Rectal smooth muscle tissue (tissue), 1 donor: Measurements from ENCODE around the gene C3.
"Not testable (repeated sequence)": the region's sequence is repeated elsewhere in the genome, so short reads cannot be mapped to it uniquely, and the experiment has no call there.

Source experiments
- H3K27ac ChIP-seq: one replicate; pipeline ENCODE4 v1.7.0; 2013; ENCODE audit warnings: low read depth, low read length, inconsistent platforms
- H3K27me3 ChIP-seq: one replicate; pipeline ENCODE4 v1.7.0; 2013; ENCODE audit warnings: low read length; ENCODE audit not compliant: control insufficient read depth, insufficient read depth
- H3K36me3 ChIP-seq: one replicate; pipeline ENCODE4 v1.7.0; 2013; ENCODE audit warnings: low read length; ENCODE audit not compliant: control insufficient read depth, insufficient read depth
- H3K4me1 ChIP-seq: one replicate; pipeline ENCODE4 v1.7.0; 2013; ENCODE audit warnings: low read length; ENCODE audit not compliant: control insufficient read depth, insufficient read depth
- H3K4me3 ChIP-seq: one replicate; pipeline ENCODE4 v1.7.0; 2013; ENCODE audit warnings: low read length
- H3K9ac ChIP-seq: one replicate; pipeline ENCODE4 v1.7.0; 2013; ENCODE audit warnings: low read length

C3 gene

GRCh38 chr19:6651965-6652804, 68.3 kb downstream of the C3 start:
- Histone ChIP-seq H3K36me3 (no peaks in the 10 kb centered on the region), H3K4me1 (no peaks in the 10 kb centered on the region), H3K27me3 (no peaks in the 10 kb centered on the region), H3K4me3 (no peak overlapping the region), H3K9ac (no peak overlapping the region), H3K27ac (no peak overlapping the region)

- no peaks in the 10 kb centered on the region for H3K36me3 ChIP-seq
- H3K27ac ChIP-seq, result no peak overlapping the region
- no peaks in the 10 kb centered on the region for H3K27me3 ChIP-seq
- no peak overlapping the region for H3K4me3 ChIP-seq
- no peaks in the 10 kb centered on the region for H3K4me1 ChIP-seq
- no peak overlapping the region for H3K9ac ChIP-seq
Observed at GRCh38 chr19:6649185-6649584, 71.3 kb downstream of the C3 start.

DNA sequence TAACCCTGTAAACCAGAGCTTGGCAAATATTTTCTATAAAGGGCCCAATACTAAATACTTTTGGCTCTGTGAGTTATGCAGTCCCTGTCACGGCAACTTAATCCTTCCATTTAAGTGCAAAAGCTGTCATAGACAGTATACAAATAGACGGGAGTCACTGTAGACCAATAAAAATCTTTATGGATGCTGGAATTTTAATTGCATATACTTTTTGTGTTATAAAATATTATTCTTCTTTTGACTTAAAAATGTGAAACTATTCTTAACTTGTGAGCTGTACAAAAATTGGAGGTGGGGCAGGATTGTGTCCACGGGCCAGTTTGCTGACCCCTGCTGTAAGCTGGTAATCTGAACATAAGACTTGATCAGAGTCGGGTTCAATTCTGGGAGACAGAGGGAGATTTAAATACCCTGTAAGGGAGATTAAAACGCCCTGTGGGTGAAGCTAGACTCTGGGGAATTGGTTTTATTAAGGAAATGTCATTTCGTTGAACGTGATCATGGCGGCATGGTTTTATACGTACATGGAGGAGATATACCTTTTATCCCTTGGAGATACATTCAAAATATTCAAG, 72.2 kb downstream of the C3 start:
- no peak overlapping the region for H3K27ac ChIP-seq
- no peaks in the 10 kb centered on the region for H3K4me1 ChIP-seq
- H3K4me3 ChIP-seq, result no peak overlapping the region
- no peaks in the 10 kb centered on the region for H3K36me3 ChIP-seq
- no peaks in the 10 kb centered on the region for H3K27me3 ChIP-seq
- no peak overlapping the region for H3K9ac ChIP-seq

- Histone ChIP-seq H3K27me3 (no peaks in the 10 kb centered on the region), H3K4me3 (no peak overlapping the region), H3K4me1 (no peaks in the 10 kb centered on the region)
Observed at GRCh38 chr19:6644796-6645195, 75.7 kb downstream of the C3 start.

DNA sequence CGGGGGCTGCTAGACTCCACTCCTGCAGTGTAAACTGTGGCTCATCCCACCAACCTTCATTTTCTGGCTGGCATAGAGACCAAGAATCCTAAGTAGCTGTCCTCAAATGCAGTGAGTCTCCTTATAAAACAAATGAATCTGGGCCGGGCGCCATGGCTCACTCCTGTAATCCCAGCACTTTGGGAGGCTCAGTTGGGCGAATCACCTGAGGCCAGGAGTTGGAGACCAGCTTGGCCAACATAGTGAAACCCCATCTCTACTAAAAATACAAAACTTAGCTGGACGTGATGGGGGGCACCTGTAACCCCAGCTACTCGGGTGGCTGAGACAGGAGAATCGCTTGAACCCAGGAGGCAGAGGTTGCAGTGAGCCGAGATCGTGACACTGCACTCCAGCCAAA, 80.1 kb downstream of the C3 start:
- H3K4me1 ChIP-seq, H3K9ac ChIP-seq, H3K4me3 ChIP-seq, H3K27me3 ChIP-seq, H3K36me3 ChIP-seq, H3K27ac ChIP-seq: not testable (repeated sequence)

More at GRCh38 chr19:6644796-6645195, 75.7 kb downstream of the C3 start:
- H3K36me3 ChIP-seq, result no peaks in the 10 kb centered on the region
- H3K9ac ChIP-seq, result no peak overlapping the region
- no peak overlapping the region for H3K27ac ChIP-seq

DNA sequence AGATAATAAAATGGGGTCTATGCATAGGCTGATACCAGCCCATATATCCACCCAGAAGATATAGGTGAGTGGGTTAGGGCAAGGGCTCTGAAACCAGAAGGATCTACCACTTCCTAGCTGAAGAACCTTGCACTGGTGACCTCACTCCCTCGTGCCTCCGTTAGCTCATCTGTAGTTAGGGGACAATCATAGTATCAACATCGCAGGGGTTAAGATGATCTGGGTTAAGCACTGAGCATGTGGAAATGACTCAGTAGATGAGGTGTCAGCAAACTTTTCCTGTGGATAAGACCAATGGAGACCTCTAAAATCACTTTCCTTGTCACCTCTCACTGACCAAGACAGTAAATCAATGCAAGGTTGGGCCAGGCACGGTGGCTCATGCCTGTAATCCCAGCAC, 81.0 kb downstream of the C3 start:
- Histone ChIP-seq H3K27ac (no peak overlapping the region), H3K27me3 (no peaks in the 10 kb centered on the region), H3K4me3 (no peak overlapping the region), H3K9ac (no peak overlapping the region), H3K4me1 (no peaks in the 10 kb centered on the region), H3K36me3 (no peaks in the 10 kb centered on the region)

DNA sequence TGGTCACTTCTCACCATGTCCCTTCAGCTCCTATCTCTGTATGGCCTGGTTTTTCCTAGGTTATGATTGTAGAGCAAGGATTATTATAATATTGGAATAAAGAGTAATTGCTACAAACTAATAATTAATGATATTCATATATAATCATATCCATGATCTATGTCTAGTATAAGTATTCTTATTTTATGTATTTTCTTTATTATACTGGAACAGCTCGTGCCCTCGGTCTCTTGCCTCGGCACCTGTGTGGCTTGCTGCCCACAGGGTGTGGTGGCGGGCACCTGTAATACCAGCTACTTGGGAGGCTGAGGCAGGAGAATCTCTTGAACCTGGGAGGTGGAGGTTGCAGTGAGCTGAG, 87.0 kb downstream of the C3 start:
- not testable (repeated sequence) for H3K4me3 ChIP-seq, H3K36me3 ChIP-seq, H3K4me1 ChIP-seq, H3K9ac ChIP-seq, H3K27me3 ChIP-seq, H3K27ac ChIP-seq

DNA sequence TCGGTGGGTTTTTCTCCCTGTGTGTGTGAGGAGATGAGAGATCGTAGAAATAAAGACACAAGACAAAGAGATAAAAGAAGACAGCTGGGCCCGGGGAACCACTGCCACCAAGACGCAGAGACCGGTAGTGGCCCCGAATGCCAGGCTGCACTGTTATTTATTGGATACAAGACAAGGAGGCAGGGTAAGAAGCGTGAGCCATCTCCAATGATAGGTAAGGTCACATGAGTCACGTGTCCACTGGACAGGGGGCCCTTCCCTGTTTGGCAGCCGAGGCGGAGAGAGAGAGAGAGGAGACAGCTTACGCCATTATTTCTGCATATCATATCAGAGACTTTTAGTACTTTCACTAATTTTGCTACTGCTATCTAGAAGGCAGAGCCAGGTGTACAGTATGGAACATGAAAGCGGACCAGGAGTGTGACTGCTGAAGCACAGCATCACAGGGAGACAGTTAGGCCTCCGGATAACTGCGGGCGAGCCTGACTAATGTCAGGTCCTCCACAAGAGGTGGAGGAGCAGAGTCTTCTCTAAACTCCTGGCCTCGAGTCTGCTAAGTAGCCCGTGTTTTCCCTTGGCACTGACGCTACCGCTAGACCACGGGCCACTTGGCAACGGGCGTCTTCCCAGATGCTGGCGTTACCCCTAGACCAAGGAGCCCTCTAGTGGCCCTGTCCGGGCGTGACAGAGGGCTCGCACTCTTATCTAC, 87.5 kb downstream of the C3 start:
- H3K9ac ChIP-seq, H3K27me3 ChIP-seq, H3K27ac ChIP-seq: not testable (repeated sequence)

GRCh38 chr19:6632002-6632621, 88.3 kb downstream of the C3 start:
- no peaks in the 10 kb centered on the region for H3K4me1 ChIP-seq
- H3K4me3 ChIP-seq, result no peak overlapping the region
- H3K27ac ChIP-seq, result no peak overlapping the region
- no peaks in the 10 kb centered on the region for H3K36me3 ChIP-seq
- H3K9ac ChIP-seq, result no peak overlapping the region
- no peaks in the 10 kb centered on the region for H3K27me3 ChIP-seq

More for the DNA sequence above, 87.5 kb downstream of the C3 start:
- not testable (repeated sequence) for H3K36me3 ChIP-seq, H3K4me1 ChIP-seq, H3K4me3 ChIP-seq
